Left ventricle myocardium superior (tissue), 1 donor: ENCODE data around the gene SPAG5. TPM values are rescaled to one million over a fixed set of nuclear protein-coding genes. Genes with fewer than 3 reads are reported as not detected.

Source experiments
- ATAC-seq: fragments of 200-7000 bp; cut with Tn5 transposase; one replicate; pipeline ENCODE4 v1.9.1; 2020; ENCODE audit warnings: mild to moderate bottlenecking, moderate library complexity
- DNase-seq: peaks from one replicate; pipeline ENCODE4 v3.0.0-alpha.2; 2020
- intact Hi-C: fragments of 100-400 bp; cut with micrococcal nuclease; formaldehyde crosslinking; loops from one replicate; pipeline ENCODE4 v1.11.0; 2022
- total RNA-seq: library from RNA; stranded (reverse); fragmentation: NEBNext Ultra II Directional; extraction: Animal tissue kit (Norgen Biotek cat#: 25700); gene quantifications from one replicate; pipeline ENCODE4 v1.2.1, GENCODE V29; 2021
- donor health status: DM: no; HTN: yes; CAD: no; lungs with severe emphysema.

SPAG5 gene
- total RNA-seq, 1 donor from 2014 or later = 1.1 TPM

- ATAC-seq (no peak), DNase-seq (no peak)
- intact Hi-C loops = no loop called here
These were observed 48.0 kb downstream of the SPAG5 start for GRCh38 chr17:28550858-28551257.

GRCh38 chr17:28549236-28550132 is 49.3 kb downstream of the SPAG5 start:
- ATAC-seq (no peak), DNase-seq (no peak)
- intact Hi-C loops = no loop called here

GRCh38 chr17:28548417-28549130 is 50.3 kb downstream of the SPAG5 start:
- ATAC-seq = no peak
- intact Hi-C loops = no loop called here
- no peak for DNase-seq

GRCh38 chr17:28547623-28548416 is 51.0 kb downstream of the SPAG5 start:
- intact Hi-C loops = no loop called here
- ATAC-seq = peak; percentile 60

GRCh38 chr17:28547096-28547622 is 51.7 kb downstream of the SPAG5 start:
- DNase-seq = no peak
- intact Hi-C loops = no loop called here
- ATAC-seq = no peak

More at GRCh38 chr17:28547623-28548416, 51.0 kb downstream of the SPAG5 start:
- peak; percentile 84 for DNase-seq

- ATAC-seq (no peak), DNase-seq (no peak)
- intact Hi-C loops = no loop called here
These were observed 52.9 kb downstream of the SPAG5 start for GRCh38 chr17:28545787-28546415.

GRCh38 chr17:28545141-28545503 is 53.7 kb downstream of the SPAG5 start:
- no peak for ATAC-seq
- DNase-seq = no peak
- intact Hi-C loops = no loop called here

- intact Hi-C loops = no loop called here
- ATAC-seq = no peak
- no peak for DNase-seq
These were observed 54.3 kb downstream of the SPAG5 start for GRCh38 chr17:28544402-28545140.

- ATAC-seq (no peak), DNase-seq (no peak)
- intact Hi-C loops = no loop called here
These were observed 57.4 kb downstream of the SPAG5 start for GRCh38 chr17:28541439-28541838.

- intact Hi-C loops = no loop called here
- DNase-seq = no peak
- ATAC-seq = no peak
These were observed 58.6 kb downstream of the SPAG5 start for GRCh38 chr17:28540231-28540630.

GRCh38 chr17:28538296-28538895 is 60.4 kb downstream of the SPAG5 start:
- no peak for ATAC-seq
- DNase-seq = no peak
- intact Hi-C loops = no loop called here

- ATAC-seq = no peak
- intact Hi-C loops = no loop called here
- DNase-seq = no peak
These were observed 61.6 kb downstream of the SPAG5 start for GRCh38 chr17:28537219-28537610.

- no peak for ATAC-seq
- no peak for DNase-seq
- intact Hi-C loops = no loop called here
These were observed 62.1 kb downstream of the SPAG5 start for GRCh38 chr17:28536532-28537218.

- intact Hi-C loops = no loop called here
- ATAC-seq (no peak), DNase-seq (no peak)
These were observed 64.0 kb downstream of the SPAG5 start for GRCh38 chr17:28534740-28535375.

- no peak for ATAC-seq
- DNase-seq = no peak
- intact Hi-C loops = no loop called here
These were observed 65.6 kb downstream of the SPAG5 start for GRCh38 chr17:28533091-28533807.
